HepG2 (cell line): ENCODE results near the gene RPL36AL. TPM values are rescaled to one million over a fixed set of nuclear protein-coding genes. Genes with fewer than 3 reads are reported as not detected.
A peak's percentile ranks its signal among the peaks of the same experiment; 100 is the strongest.

Source experiments
- ATF5 ChIP-seq: sonication (generic); formaldehyde crosslinking; IDR thresholded peaks from 2 replicates; pipeline ENCODE4 v1.4.0; 2020; ENCODE audit warnings: mild to moderate bottlenecking, low read depth, missing genetic modification reagents
- CREB1 ChIP-seq, 2 experiments: fragments of 450-650 bp in 1 of 2; IDR thresholded peaks; 2 replicates each; pipeline ENCODE4 v1.6.1; 2016 to 2017; ENCODE audit warnings: control low read depth in 1 of 2, mild to moderate bottlenecking in 1 of 2, missing compliant biosample characterization in 1 of 2, missing genetic modification characterization in 1 of 2
- GTF2F1 ChIP-seq: fragments of 150-350 bp; IDR thresholded peaks from 2 replicates; pipeline ENCODE4 v1.6.1; 2014; ENCODE audit warnings: low read length
- HOMEZ ChIP-seq: IDR thresholded peaks from 2 replicates; pipeline ENCODE4 v1.6.1; 2016; ENCODE audit warnings: low read depth
- MAFF ChIP-seq: IDR thresholded peaks from 2 replicates; pipeline ENCODE4 v1.6.1; 2011; ENCODE audit warnings: low read depth, low read length, improper control_type of control experiment
- PAF1 ChIP-seq: IDR thresholded peaks from 2 replicates; pipeline ENCODE4 v1.6.1; 2016; ENCODE audit warnings: missing genetic modification reagents, missing compliant biosample characterization
- PHF5A ChIP-seq: IDR thresholded peaks from one replicate; pipeline ENCODE4 v1.6.1; 2018; ENCODE audit warnings: low read depth, missing genetic modification reagents; ENCODE audit not compliant: unreplicated experiment
- RXRB ChIP-seq: IDR thresholded peaks from 2 replicates; pipeline ENCODE4 v1.6.1; 2016; ENCODE audit warnings: borderline replicate concordance, missing genetic modification reagents, missing compliant biosample characterization
- SIX1 ChIP-seq: sonication (generic); formaldehyde crosslinking; IDR thresholded peaks from 2 replicates; pipeline ENCODE4 v1.4.0; 2020; ENCODE audit warnings: missing genetic modification reagents, borderline replicate concordance
- TERF1 ChIP-seq: sonication (generic); formaldehyde crosslinking; IDR thresholded peaks from 2 replicates; pipeline ENCODE4 v1.8.0; 2022; ENCODE audit warnings: mild to moderate bottlenecking, missing genetic modification reagents, moderate library complexity
- YEATS2 ChIP-seq: sonication (generic); formaldehyde crosslinking; IDR thresholded peaks from 2 replicates; pipeline ENCODE4 v1.4.0; 2020; ENCODE audit warnings: missing genetic modification reagents, borderline replicate concordance
- ZBTB14 ChIP-seq: sonication (generic); formaldehyde crosslinking; IDR thresholded peaks from 2 replicates; pipeline ENCODE4 v1.4.0; 2020; ENCODE audit warnings: missing genetic modification reagents
- ZBTB26 ChIP-seq: IDR thresholded peaks from 2 replicates; pipeline ENCODE4 v1.6.1; 2016; ENCODE audit warnings: missing compliant biosample characterization, missing genetic modification reagents, borderline replicate concordance
- ZNF101 ChIP-seq: sonication (generic); formaldehyde crosslinking; IDR thresholded peaks from 2 replicates; pipeline ENCODE4 v1.4.0; 2020; ENCODE audit warnings: mild to moderate bottlenecking, low read depth, missing genetic modification reagents, borderline replicate concordance
- ZNF44 ChIP-seq: sonication (generic); formaldehyde crosslinking; IDR thresholded peaks from 2 replicates; pipeline ENCODE4 v1.5.1; 2020; ENCODE audit warnings: mild to moderate bottlenecking, missing genetic modification reagents
- ZNF549 ChIP-seq: sonication (generic); formaldehyde crosslinking; IDR thresholded peaks from 2 replicates; pipeline ENCODE4 v1.5.0; 2020; ENCODE audit warnings: missing genetic modification reagents
- ZNF577 ChIP-seq: sonication (generic); formaldehyde crosslinking; IDR thresholded peaks from 2 replicates; pipeline ENCODE4 v1.4.0; 2020; ENCODE audit warnings: mild to moderate bottlenecking, low read depth, missing genetic modification reagents, borderline replicate concordance
- ZNF672 ChIP-seq: sonication (generic); formaldehyde crosslinking; IDR thresholded peaks from 2 replicates; pipeline ENCODE4 v1.8.1; 2022; ENCODE audit warnings: missing genetic modification reagents
- ZNF703 ChIP-seq: sonication (generic); formaldehyde crosslinking; IDR thresholded peaks from 2 replicates; pipeline ENCODE4 v1.5.1; 2020; ENCODE audit warnings: missing genetic modification reagents, mild to moderate bottlenecking, moderate library complexity, borderline replicate concordance
- ZNF740 ChIP-seq: sonication (generic); formaldehyde crosslinking; IDR thresholded peaks from 2 replicates; pipeline ENCODE4 v1.4.0; 2020; ENCODE audit warnings: missing genetic modification reagents
- ZNF841 ChIP-seq: sonication (generic); formaldehyde crosslinking; IDR thresholded peaks from 2 replicates; pipeline ENCODE4 v1.8.1; 2023; ENCODE audit warnings: missing genetic modification reagents, borderline replicate concordance
- polyA plus RNA-seq, 8 experiments: library from polyadenylated mRNA; depleted of rRNA in 3 of 8; stranded (reverse) in 7 of 8; unstranded in 1 of 8; fragments of >200 nt; fragmentation: Illumina TruSeq in 4 of 8; extraction: Trizol in 4 of 8; gene quantifications; 2 replicates each; pipeline versions ENCODE4 v1.2.1 to v1.2.3, GENCODE V29; 2011 to 2016; ENCODE audit warnings: low read depth in 4 of 8, missing spikeins in 1 of 8, mixed read lengths in 1 of 8; ENCODE audit not compliant: insufficient read depth in 1 of 8
- total RNA-seq, 5 experiments: library from RNA; depleted of rRNA; stranded (reverse); fragments of >200 nt; fragmentation: Illumina TruSeq; extraction: Trizol; gene quantifications; 2 replicates each; pipeline ENCODE4 v1.2.3, GENCODE V29; 2016; ENCODE audit warnings: low read depth in 1 of 5

Gene RPL36AL
- total and polyA plus RNA-seq, 2 of the 13 experiments (the other 11 are each of a cell fraction or from before 2014, with no cell fraction given), result 90.0 to 294 TPM

GRCh38 chr14:49598485-49599300, 21.7 kb downstream of the RPL36AL start, which contains the start of gene LRR1 (continued):
- TF ChIP-seq ZNF841, result peak; percentile 60; the same call in 1 of the 2 replicates
- no peak for TF ChIP-seq ZNF577 (CRISPR knock-in tag)
- TF ChIP-seq CREB1 (IDR thresholded peaks at IDR 0.05), result peak; percentile 35; the same call in 1 of the 2 replicates
- TF ChIP-seq CREB1 (CRISPR knock-in tag; IDR thresholded peaks at IDR 0.05), result no peak
- 0 out of 2 replicates have a peak, but pooled peaks have one; percentile 38 for TF ChIP-seq RXRB (CRISPR knock-in tag)
- TF ChIP-seq PAF1 (CRISPR knock-in tag), result no peak
- TF ChIP-seq ZNF740, result no peak
- no peak for TF ChIP-seq TERF1
- no peak for TF ChIP-seq SIX1 (CRISPR knock-in tag)
- TF ChIP-seq ZBTB14 (CRISPR knock-in tag), result 0 out of 2 replicates have a peak, but pooled peaks have one; percentile 41
- TF ChIP-seq ZNF549 (CRISPR knock-in tag), result no peak
- TF ChIP-seq YEATS2 (CRISPR knock-in tag), result peak; percentile 88
- peak; percentile 66; the same call in 1 of the 2 replicates for TF ChIP-seq ZBTB26 (CRISPR knock-in tag)
- no peak for TF ChIP-seq ATF5
- TF ChIP-seq PHF5A (CRISPR knock-in tag), result no peak
- no peak for TF ChIP-seq ZNF101 (CRISPR knock-in tag)
- no peak for TF ChIP-seq GTF2F1
- TF ChIP-seq ZNF703, result no peak
- TF ChIP-seq ZNF672 (CRISPR knock-in tag), result 0 out of 2 replicates have a peak, but pooled peaks have one; percentile 39
- TF ChIP-seq HOMEZ (CRISPR knock-in tag), result peak; percentile 10; the same call in 1 of the 2 replicates
- TF ChIP-seq MAFF, result no peak
- TF ChIP-seq ZNF44 (CRISPR knock-in tag), result peak; percentile 66; the same call in 1 of the 2 replicates
